Vagina (tissue), 2 donors: Measurements from ENCODE around the gene LIPM. TPM values are rescaled to one million over a fixed set of nuclear protein-coding genes. Genes with fewer than 3 reads are reported as not detected.

Experiments used
- DNase-seq, 2 donors: peaks; one replicate each; pipeline ENCODE4 v3.0.0-alpha.2; 2017; ENCODE audit errors: extremely low spot score in 2 of 2
- H3K27ac ChIP-seq: fragments of 200-600 bp; sonication (generic); one replicate; pipeline ENCODE4 v1.5.1; 2019
- H3K27me3 ChIP-seq: fragments of 200-600 bp; sonication (generic); one replicate; pipeline ENCODE4 v1.5.1; 2019
- H3K36me3 ChIP-seq, 2 donors: fragments of 200-600 bp; sonication (generic); one replicate each; pipeline ENCODE4 v1.5.1; 2017 to 2019
- H3K4me1 ChIP-seq: fragments of 200-600 bp; sonication (generic); one replicate; pipeline ENCODE4 v1.5.1; 2019
- H3K4me3 ChIP-seq, 2 donors: fragments of 200-600 bp; sonication (generic); 1 replicate in 1 of 2; 2 replicates in 1 of 2; pipeline ENCODE4 v1.5.1; 2016 to 2019
- H3K9me3 ChIP-seq: fragments of 200-600 bp; sonication (generic); one replicate; pipeline ENCODE4 v1.5.1; 2019
- POLR2A ChIP-seq, 2 donors: fragments of 450-650 bp; IDR thresholded peaks; one replicate each; pipeline ENCODE4 v1.6.1; 2017; ENCODE audit warnings: antibody characterized with exemption in 2 of 2, mild to moderate bottlenecking in 2 of 2, moderate library complexity in 2 of 2
- POLR2AphosphoS5 ChIP-seq, 2 donors: sonication (generic); formaldehyde crosslinking; IDR thresholded peaks; one replicate each; pipeline ENCODE4 v1.9.0; 2017; ENCODE audit warnings: antibody characterized with exemption in 2 of 2, mild to moderate bottlenecking in 2 of 2, low read depth in 1 of 2; ENCODE audit not compliant: insufficient read depth in 1 of 2
- intact Hi-C: fragments of 100-400 bp; cut with DNase I; formaldehyde crosslinking; loops from one replicate; pipeline ENCODE4 v1.15.1; 2023
- total RNA-seq: library from RNA; depleted of rRNA; stranded (reverse); fragments of >200 nt; gene quantifications from one replicate; pipeline ENCODE4 v1.2.3, GENCODE V29; 2016
- TF ChIP-seq, protein P1 (sequence below), 3 experiments: fragments of 450-650 bp in 2 of 3; fragments of 200-600 bp in 1 of 3; sonication (generic) in 1 of 3; IDR thresholded peaks; one replicate each; pipeline ENCODE4 v1.5.1; 2017 to 2019; ENCODE audit warnings: antibody characterized with exemption in 3 of 3, mild to moderate bottlenecking in 2 of 3, moderate library complexity in 2 of 3

Gene LIPM
- total RNA-seq, 1 donor from 2014 or later, result not detected

DNA sequence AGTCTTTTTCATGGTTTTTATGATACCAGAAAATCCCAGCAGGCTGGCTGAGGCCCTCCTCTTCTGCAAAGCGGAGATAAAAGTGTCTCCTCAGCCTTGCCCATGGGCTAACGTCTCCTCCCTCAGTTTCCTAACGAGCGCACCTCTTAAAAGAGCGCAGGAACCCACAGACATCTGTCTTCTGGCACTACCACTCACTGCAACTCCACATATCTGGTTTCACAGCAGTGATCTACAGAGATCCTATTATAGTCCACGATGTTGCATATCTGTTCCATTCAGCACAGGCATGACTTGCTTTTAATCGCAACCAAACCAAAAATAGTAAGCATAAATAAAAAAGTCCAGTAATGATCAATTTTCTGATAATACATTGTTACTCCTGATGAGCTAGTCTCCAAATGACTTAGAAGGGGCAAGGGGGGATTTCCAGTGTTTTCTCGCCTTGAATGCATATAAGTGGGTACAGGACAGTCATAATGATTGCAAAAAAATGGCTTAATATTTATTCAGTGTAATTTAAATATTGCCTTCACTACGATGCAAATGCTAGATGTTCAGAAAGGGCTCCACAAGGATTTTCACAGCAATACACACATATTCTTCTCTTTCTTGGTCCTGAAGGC lies 28.2 kb downstream of the LIPM start:
- intact Hi-C loops, result loop anchor here (10.0 kb wide), 1 partner anchor 384 kb away; no protein-coding TSS in a partner anchor

GRCh38 chr10:88831709-88832108 lies 29.2 kb downstream of the LIPM start:
- intact Hi-C loops, result loop anchor here (10.0 kb wide), 1 partner anchor 383 kb away; no protein-coding TSS in a partner anchor
- no peaks in the 10 kb centered on the region for H3K9me3 ChIP-seq
- H3K36me3 ChIP-seq, result no peaks in the 10 kb centered on the region
- no peak for TF ChIP-seq POLR2A (IDR thresholded peaks at IDR 0.05)
- TF ChIP-seq, protein P1, sequence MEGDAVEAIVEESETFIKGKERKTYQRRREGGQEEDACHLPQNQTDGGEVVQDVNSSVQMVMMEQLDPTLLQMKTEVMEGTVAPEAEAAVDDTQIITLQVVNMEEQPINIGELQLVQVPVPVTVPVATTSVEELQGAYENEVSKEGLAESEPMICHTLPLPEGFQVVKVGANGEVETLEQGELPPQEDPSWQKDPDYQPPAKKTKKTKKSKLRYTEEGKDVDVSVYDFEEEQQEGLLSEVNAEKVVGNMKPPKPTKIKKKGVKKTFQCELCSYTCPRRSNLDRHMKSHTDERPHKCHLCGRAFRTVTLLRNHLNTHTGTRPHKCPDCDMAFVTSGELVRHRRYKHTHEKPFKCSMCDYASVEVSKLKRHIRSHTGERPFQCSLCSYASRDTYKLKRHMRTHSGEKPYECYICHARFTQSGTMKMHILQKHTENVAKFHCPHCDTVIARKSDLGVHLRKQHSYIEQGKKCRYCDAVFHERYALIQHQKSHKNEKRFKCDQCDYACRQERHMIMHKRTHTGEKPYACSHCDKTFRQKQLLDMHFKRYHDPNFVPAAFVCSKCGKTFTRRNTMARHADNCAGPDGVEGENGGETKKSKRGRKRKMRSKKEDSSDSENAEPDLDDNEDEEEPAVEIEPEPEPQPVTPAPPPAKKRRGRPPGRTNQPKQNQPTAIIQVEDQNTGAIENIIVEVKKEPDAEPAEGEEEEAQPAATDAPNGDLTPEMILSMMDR (IDR thresholded peaks at IDR 0.05), result no peak
- no peak for TF ChIP-seq POLR2AphosphoS5 (IDR thresholded peaks at IDR 0.05; ENCODE audit: insufficient read depth in 1 of 2, low read depth in 1 of 2)
- H3K4me3 ChIP-seq, result no peak overlapping the region
- no peak overlapping the region for H3K27ac ChIP-seq
- no peak for DNase-seq
- no peaks in the 10 kb centered on the region for H3K4me1 ChIP-seq
- no peaks in the 10 kb centered on the region for H3K27me3 ChIP-seq

More for the DNA sequence above, 28.2 kb downstream of the LIPM start:
- Histone ChIP-seq H3K4me3 (no peak overlapping the region), H3K4me1 (no peaks in the 10 kb centered on the region), H3K36me3 (no peaks in the 10 kb centered on the region), H3K9me3 (no peaks in the 10 kb centered on the region), H3K27ac (no peak overlapping the region), H3K27me3 (no peaks in the 10 kb centered on the region)
- no peak for DNase-seq
- TF ChIP-seq POLR2AphosphoS5 (IDR thresholded peaks at IDR 0.05; ENCODE audit: insufficient read depth in 1 of 2, low read depth in 1 of 2) (no peak), POLR2A (IDR thresholded peaks at IDR 0.05) (no peak)
- TF ChIP-seq, protein P1 (IDR thresholded peaks at IDR 0.05), result no peak

GRCh38 chr10:88832376-88832775 lies 29.8 kb downstream of the LIPM start:
- H3K27ac ChIP-seq, result no peak overlapping the region
- no peaks in the 10 kb centered on the region for H3K9me3 ChIP-seq
- TF ChIP-seq POLR2AphosphoS5 (IDR thresholded peaks at IDR 0.05; ENCODE audit: insufficient read depth in 1 of 2, low read depth in 1 of 2) (no peak), POLR2A (IDR thresholded peaks at IDR 0.05) (no peak)
- TF ChIP-seq, protein P1 (IDR thresholded peaks at IDR 0.05), result no peak
- intact Hi-C loops, result loop anchor here (10.0 kb wide), 1 partner anchor 382 kb away; no protein-coding TSS in a partner anchor
- no peaks in the 10 kb centered on the region for H3K27me3 ChIP-seq
- H3K36me3 ChIP-seq, result no peaks in the 10 kb centered on the region
- no peak overlapping the region for H3K4me3 ChIP-seq
- no peaks in the 10 kb centered on the region for H3K4me1 ChIP-seq
- no peak for DNase-seq

DNA sequence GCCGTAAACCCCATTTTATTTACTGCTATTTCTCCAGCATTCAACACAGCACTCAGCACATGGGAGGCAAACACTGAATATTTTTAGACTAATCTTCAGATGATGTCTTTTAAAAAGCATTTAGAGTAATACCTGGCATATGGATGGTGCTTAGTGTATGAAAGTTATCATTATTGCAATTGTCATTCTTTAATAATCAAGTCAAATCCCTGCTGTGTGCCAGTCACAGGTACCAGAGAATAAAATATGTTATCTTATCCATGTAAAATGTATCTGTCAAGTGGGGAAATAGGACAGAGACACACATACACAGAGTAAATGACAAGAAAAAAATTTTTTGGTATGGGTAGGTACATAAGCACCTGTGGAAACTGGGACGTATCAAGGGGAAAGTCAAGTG lies 30.6 kb downstream of the LIPM start:
- TF ChIP-seq, protein P1 (IDR thresholded peaks at IDR 0.05), result no peak
- TF ChIP-seq POLR2AphosphoS5 (IDR thresholded peaks at IDR 0.05; ENCODE audit: insufficient read depth in 1 of 2, low read depth in 1 of 2) (no peak), POLR2A (IDR thresholded peaks at IDR 0.05) (no peak)
- Histone ChIP-seq H3K36me3 (no peaks in the 10 kb centered on the region), H3K4me3 (no peak overlapping the region), H3K4me1 (no peaks in the 10 kb centered on the region), H3K27ac (no peak overlapping the region), H3K9me3 (no peaks in the 10 kb centered on the region), H3K27me3 (no peaks in the 10 kb centered on the region)
- no peak for DNase-seq
- intact Hi-C loops, result loop anchor here (10.0 kb wide), 1 partner anchor 382 kb away; no protein-coding TSS in a partner anchor

- Histone ChIP-seq H3K4me1 (no peaks in the 10 kb centered on the region), H3K36me3 (no peaks in the 10 kb centered on the region), H3K9me3 (no peaks in the 10 kb centered on the region), H3K27me3 (no peaks in the 10 kb centered on the region), H3K4me3 (no peak overlapping the region), H3K27ac (no peak overlapping the region)
- no peak for TF ChIP-seq POLR2AphosphoS5 (IDR thresholded peaks at IDR 0.05; ENCODE audit: insufficient read depth in 1 of 2, low read depth in 1 of 2)
- TF ChIP-seq, protein P1 (IDR thresholded peaks at IDR 0.05), result no peak
- intact Hi-C loops, result loop anchor here (2.0 to 10.0 kb wide), 2 partner anchors 91 to 381 kb away; no protein-coding TSS in a partner anchor
- DNase-seq, result no peak
These were observed 31.2 kb downstream of the LIPM start for GRCh38 chr10:88833723-88834122.
